NCI-H1092 treated with DMSO at 0.1 percent for 48 hours (cell line): Measurements from ENCODE around the gene DBNDD1.
A peak's percentile ranks its signal among the peaks of the same experiment; 100 is the strongest.

Source experiments
- DNase-seq: peaks from one replicate; lab custom pipeline; 2025; lab: John Stamatoyannopoulos, UW

Gene DBNDD1

GRCh38 chr16:90035902-90036301 is 16.6 kb upstream of the DBNDD1 start:
- no peak for DNase-seq

GRCh38 chr16:90034504-90034903 is 15.2 kb upstream of the DBNDD1 start:
- no peak for DNase-seq

- DNase-seq, result no peak
Measured at GRCh38 chr16:90033387-90033786, 14.1 kb upstream of the DBNDD1 start.

- DNase-seq, result no peak
Measured at GRCh38 chr16:90032674-90033331, 13.5 kb upstream of the DBNDD1 start.

- DNase-seq, result no peak
Measured at GRCh38 chr16:90031931-90032673, 12.8 kb upstream of the DBNDD1 start.

- DNase-seq, result no peak
Measured at GRCh38 chr16:90031186-90031930, 12.1 kb upstream of the DBNDD1 start.

- no peak for DNase-seq
Measured at GRCh38 chr16:90028985-90029384, 9.7 kb upstream of the DBNDD1 start.

- no peak for DNase-seq
Measured at GRCh38 chr16:90027611-90028010, 8.4 kb upstream of the DBNDD1 start.

- no peak for DNase-seq
Measured at GRCh38 chr16:90026135-90026534, 6.9 kb upstream of the DBNDD1 start.

GRCh38 chr16:90023078-90023447 is 3.8 kb upstream of the DBNDD1 start:
- DNase-seq, result no peak

GRCh38 chr16:90022209-90023077 is 3.2 kb upstream of the DBNDD1 start:
- peak; percentile 89 for DNase-seq

- DNase-seq, result peak; percentile 63
Measured at GRCh38 chr16:90020838-90021382, 1.7 kb upstream of the DBNDD1 start.

- peak; percentile 63 for DNase-seq
Measured at GRCh38 chr16:90020260-90020837, 1.1 kb upstream of the DBNDD1 start.

GRCh38 chr16:90019543-90020259 is 445 bp upstream of the DBNDD1 start:
- peak; percentile 63 for DNase-seq

- DNase-seq, result no peak
Measured at GRCh38 chr16:90018297-90018651, 982 bp downstream of the DBNDD1 start.

GRCh38 chr16:90016339-90016950 is 2.8 kb downstream of the DBNDD1 start:
- no peak for DNase-seq

GRCh38 chr16:90015586-90016338 is 3.5 kb downstream of the DBNDD1 start:
- DNase-seq, result no peak

- no peak for DNase-seq
Measured at GRCh38 chr16:90012991-90013745, 6.1 kb downstream of the DBNDD1 start.
